HG03066 (cell line): ENCODE results near the gene AKAP13.

Source experiments
- ATAC-seq: cut with Tn5 transposase; IDR thresholded peaks from one replicate; pipeline ENCODE4 v1.9.1; 2021; ENCODE audit warnings: low read depth; ENCODE audit not compliant: unreplicated experiment

Gene AKAP13

GRCh38 chr15:85745023-85745422, 364.6 kb downstream of the AKAP13 start:
- no peak for ATAC-seq

- no peak for ATAC-seq
Observed at GRCh38 chr15:85745525-85746150, 365.2 kb downstream of the AKAP13 start.

- ATAC-seq = no peak
Observed at GRCh38 chr15:85746641-85747040, 366.2 kb downstream of the AKAP13 start.

GRCh38 chr15:85748176-85748575, 367.8 kb downstream of the AKAP13 start:
- ATAC-seq = no peak

GRCh38 chr15:85748729-85749128, 368.3 kb downstream of the AKAP13 start:
- ATAC-seq = no peak

GRCh38 chr15:85749261-85750151, 369.1 kb downstream of the AKAP13 start:
- ATAC-seq = no peak

GRCh38 chr15:85750319-85751290, 370.2 kb downstream of the AKAP13 start:
- ATAC-seq = no peak

GRCh38 chr15:85751291-85752123, 371.1 kb downstream of the AKAP13 start:
- ATAC-seq = no peak

GRCh38 chr15:85752124-85752475, 371.7 kb downstream of the AKAP13 start:
- no peak for ATAC-seq

GRCh38 chr15:85752491-85752961, 372.1 kb downstream of the AKAP13 start:
- no peak for ATAC-seq

- no peak for ATAC-seq
Observed at GRCh38 chr15:85753261-85753660, 372.9 kb downstream of the AKAP13 start.

- ATAC-seq = no peak
Observed at GRCh38 chr15:85753791-85754452, 373.5 kb downstream of the AKAP13 start.

- ATAC-seq = no peak
Observed at GRCh38 chr15:85754989-85755388, 374.6 kb downstream of the AKAP13 start.

GRCh38 chr15:85755471-85755870, 375.1 kb downstream of the AKAP13 start:
- ATAC-seq = no peak

- no peak for ATAC-seq
Observed at GRCh38 chr15:85755942-85756341, 375.5 kb downstream of the AKAP13 start.

- no peak for ATAC-seq
Observed at GRCh38 chr15:85756411-85757072, 376.1 kb downstream of the AKAP13 start.

- no peak for ATAC-seq
Observed at GRCh38 chr15:85757073-85757938, 376.9 kb downstream of the AKAP13 start.
